CD14-positive monocyte (primary cell): ENCODE results near the gene RAMACL. TPM values are rescaled to one million over a fixed set of nuclear protein-coding genes. Genes with fewer than 3 reads are reported as not detected.
A peak's percentile ranks its signal among the peaks of the same experiment; 100 is the strongest.

ENCODE experiments used
- DNase-seq, 3 donors: peaks; one replicate each; pipeline ENCODE4 v3.0.0-alpha.2; 2011 to 2022
- H2AFZ ChIP-seq: 2 replicates; pipeline ENCODE4 v1.6.0; 2012; ENCODE audit warnings: mild to moderate bottlenecking, low read depth, low read length, inconsistent platforms; ENCODE audit not compliant: insufficient read depth, poor library complexity, severe bottlenecking
- H3K27ac ChIP-seq, 2 donors: 1 replicate in 1 of 2; 2 replicates in 1 of 2; pipeline ENCODE4 v1.5.1; 2012 to 2013; ENCODE audit warnings: low read length in 2 of 2, control low read depth in 1 of 2, inconsistent platforms in 1 of 2, low read depth in 1 of 2, mild to moderate bottlenecking in 1 of 2
- H3K27me3 ChIP-seq, 2 donors: one replicate each; pipeline versions ENCODE4 v1.6.0 to v1.6.1; 2011 to 2013; ENCODE audit warnings: low read length in 2 of 2; ENCODE audit not compliant: control insufficient read depth in 2 of 2, insufficient read depth in 2 of 2
- H3K36me3 ChIP-seq, 2 donors: replicated peaks in 1 of 2; 1 replicate in 1 of 2; 2 replicates in 1 of 2; pipeline versions ENCODE4 v1.5.1 to v1.6.1; 2012 to 2013; ENCODE audit warnings: low read length in 2 of 2, control low read depth in 1 of 2, inconsistent platforms in 1 of 2, mild to moderate bottlenecking in 1 of 2; ENCODE audit not compliant: insufficient read depth in 2 of 2, control insufficient read depth in 1 of 2
- H3K4me1 ChIP-seq, 2 donors: 1 replicate in 1 of 2; 2 replicates in 1 of 2; pipeline versions ENCODE4 v1.5.1 to v1.6.1; 2012 to 2013; ENCODE audit warnings: low read length in 2 of 2, control low read depth in 1 of 2, inconsistent platforms in 1 of 2, mild to moderate bottlenecking in 1 of 2, moderate library complexity in 1 of 2; ENCODE audit not compliant: insufficient read depth in 2 of 2, control insufficient read depth in 1 of 2
- H3K4me2 ChIP-seq: replicated peaks from 2 replicates; pipeline ENCODE3; 2012; ENCODE audit warnings: low read length, moderate library complexity, mild to moderate bottlenecking; ENCODE audit not compliant: poor library complexity, severe bottlenecking; ENCODE audit errors: extremely low read depth
- H3K4me3 ChIP-seq, 3 experiments: fragments of 200-600 bp in 1 of 3; sonication (generic) in 1 of 3; replicated peaks in 1 of 3; 1 replicate in 2 of 3; 2 replicates in 1 of 3; pipeline ENCODE4 v1.5.1; 2011 to 2013; ENCODE audit warnings: low read length in 3 of 3, mild to moderate bottlenecking in 3 of 3, control low read depth in 2 of 3, low read depth in 2 of 3, inconsistent platforms in 1 of 3, moderate library complexity in 1 of 3
- H3K79me2 ChIP-seq: 2 replicates; pipeline ENCODE4 v1.6.0; 2012; ENCODE audit warnings: mild to moderate bottlenecking, control low read depth, inconsistent platforms, low read length, moderate library complexity; ENCODE audit not compliant: insufficient read depth
- H3K9ac ChIP-seq: 2 replicates; pipeline ENCODE4 v1.6.0; 2017; ENCODE audit warnings: low read length, mild to moderate bottlenecking; ENCODE audit not compliant: insufficient read depth, poor library complexity, severe bottlenecking
- H3K9me3 ChIP-seq, 2 donors: replicated peaks in 1 of 2; 1 replicate in 1 of 2; 2 replicates in 1 of 2; pipeline versions ENCODE4 v1.5.1 to v1.6.1; 2012 to 2013; ENCODE audit warnings: low read length in 2 of 2, control low read depth in 1 of 2; ENCODE audit not compliant: control insufficient read depth in 1 of 2, insufficient read depth in 1 of 2
- H4K20me1 ChIP-seq: 2 replicates; pipeline ENCODE4 v1.6.0; 2012; ENCODE audit warnings: mild to moderate bottlenecking, low read length, control low read depth, moderate library complexity; ENCODE audit not compliant: insufficient read depth
- H3K27ac Mint-ChIP-seq, 7 donors: one replicate each; pipeline ENCODE4 v1.8.0; 2020; ENCODE audit warnings: mild to moderate bottlenecking in 7 of 7, mixed read lengths in 7 of 7, moderate library complexity in 6 of 7, inconsistent platforms in 2 of 7
- H3K27me3 Mint-ChIP-seq, 3 donors: one replicate each; pipeline ENCODE4 v1.8.0; 2021 to 2022; ENCODE audit warnings: low read depth in 3 of 3, mild to moderate bottlenecking in 3 of 3, mixed read lengths in 3 of 3, moderate library complexity in 3 of 3, inconsistent platforms in 1 of 3
- H3K36me3 Mint-ChIP-seq, 2 donors: one replicate each; pipeline ENCODE4 v1.8.0; 2020; ENCODE audit warnings: mixed read lengths in 2 of 2, inconsistent platforms in 1 of 2, mild to moderate bottlenecking in 1 of 2
- H3K4me1 Mint-ChIP-seq: one replicate; pipeline ENCODE4 v1.8.0; 2020; ENCODE audit warnings: mild to moderate bottlenecking, mixed read lengths
- H3K4me3 Mint-ChIP-seq, 2 donors: one replicate each; pipeline ENCODE4 v1.8.0; 2020; ENCODE audit warnings: mild to moderate bottlenecking in 2 of 2, mixed read lengths in 2 of 2, moderate library complexity in 1 of 2
- H3K9me3 Mint-ChIP-seq, 7 donors: one replicate each; pipeline ENCODE4 v1.8.0; 2020 to 2022; ENCODE audit warnings: mixed read lengths in 7 of 7, mild to moderate bottlenecking in 6 of 7, moderate library complexity in 6 of 7, inconsistent platforms in 2 of 7
- WGBS: methylation state at CpG from one replicate; pipeline ENCODE4 v1.1.5; 2013; ENCODE audit warnings: missing lambda C conversion rate; ENCODE audit not compliant: insufficient coverage; 5-methylcytosine and 5-hydroxymethylcytosine counted together
- intact Hi-C, 2 donors: fragments of 100-400 bp; cut with micrococcal nuclease; formaldehyde crosslinking; loops; one replicate each; pipeline versions ENCODE4 v1.15.0 to v1.15.1; 2023
- polyA plus RNA-seq, 3 donors: library from polyadenylated mRNA; depleted of rRNA in 1 of 3; unstranded in 2 of 3; stranded (reverse) in 1 of 3; fragments of 300-500 nt in 2 of 3; fragments of >200 nt in 1 of 3; fragmentation: Illumina TruSeq in 2 of 3; gene quantifications; 1 replicate in 2 of 3; 2 replicates in 1 of 3; pipeline ENCODE4 v1.2.3, GENCODE V29; 2012 to 2021
- TF ChIP-seq, protein P1 (sequence below): fragments of 200-600 bp; IDR thresholded peaks from one replicate; pipeline ENCODE4 v1.8.0; 2022; ENCODE audit warnings: antibody characterized with exemption, mild to moderate bottlenecking

Gene RAMACL
- polyA plus RNA-seq, 3 donors = 0.05 to 0.33 (median 0.11) TPM

DNA sequence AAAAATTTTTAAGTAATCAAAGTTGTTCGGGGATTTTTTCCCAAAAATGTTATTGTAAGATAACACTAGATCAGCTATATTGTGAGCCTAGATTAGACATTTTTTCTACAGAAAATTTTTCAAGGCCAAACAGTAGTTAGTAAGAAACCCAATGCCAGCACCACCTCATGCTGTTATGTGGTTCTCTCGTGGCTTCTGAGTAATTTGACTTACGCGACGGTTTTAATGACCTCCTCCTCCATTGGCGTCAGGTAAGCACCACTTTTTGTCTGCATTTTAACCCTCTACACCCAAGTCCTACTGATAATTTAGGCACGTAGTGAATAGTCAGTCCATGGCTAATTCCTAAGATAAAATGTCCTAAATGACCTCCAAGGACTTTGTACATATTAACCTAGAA, 30.9 kb upstream of the RAMACL start:
- TF ChIP-seq, protein P1, sequence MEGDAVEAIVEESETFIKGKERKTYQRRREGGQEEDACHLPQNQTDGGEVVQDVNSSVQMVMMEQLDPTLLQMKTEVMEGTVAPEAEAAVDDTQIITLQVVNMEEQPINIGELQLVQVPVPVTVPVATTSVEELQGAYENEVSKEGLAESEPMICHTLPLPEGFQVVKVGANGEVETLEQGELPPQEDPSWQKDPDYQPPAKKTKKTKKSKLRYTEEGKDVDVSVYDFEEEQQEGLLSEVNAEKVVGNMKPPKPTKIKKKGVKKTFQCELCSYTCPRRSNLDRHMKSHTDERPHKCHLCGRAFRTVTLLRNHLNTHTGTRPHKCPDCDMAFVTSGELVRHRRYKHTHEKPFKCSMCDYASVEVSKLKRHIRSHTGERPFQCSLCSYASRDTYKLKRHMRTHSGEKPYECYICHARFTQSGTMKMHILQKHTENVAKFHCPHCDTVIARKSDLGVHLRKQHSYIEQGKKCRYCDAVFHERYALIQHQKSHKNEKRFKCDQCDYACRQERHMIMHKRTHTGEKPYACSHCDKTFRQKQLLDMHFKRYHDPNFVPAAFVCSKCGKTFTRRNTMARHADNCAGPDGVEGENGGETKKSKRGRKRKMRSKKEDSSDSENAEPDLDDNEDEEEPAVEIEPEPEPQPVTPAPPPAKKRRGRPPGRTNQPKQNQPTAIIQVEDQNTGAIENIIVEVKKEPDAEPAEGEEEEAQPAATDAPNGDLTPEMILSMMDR = no peak
- Histone ChIP-seq H4K20me1 (no peaks in the 10 kb centered on the region), H3K4me1 (no peaks in the 10 kb centered on the region), H3K4me2 (no peak overlapping the region), H3K4me3 (no peak overlapping the region), H3K79me2 (no peaks in the 10 kb centered on the region), H3K9me3 (no peaks in the 10 kb centered on the region), H3K27ac (no peak overlapping the region), H3K36me3 (no peaks in the 10 kb centered on the region), H3K27me3 (no peaks in the 10 kb centered on the region), H3K9ac (no peak overlapping the region), H2AFZ (no peak overlapping the region)
- peaks cover 1 to 6% (median 4%) of the 10 kb centered on the region in 3 donors for H3K27me3 Mint-ChIP-seq
- H3K4me3 Mint-ChIP-seq = no peak overlapping the region
- no peaks in the 10 kb centered on the region for H3K4me1 Mint-ChIP-seq
- peaks cover 0 to 3% (median 0%) of the 10 kb centered on the region in 7 donors for H3K9me3 Mint-ChIP-seq
- intact Hi-C loops = no loop called here
- peaks cover 6 to 7% of the 10 kb centered on the region in 2 donors for H3K36me3 Mint-ChIP-seq
- no peak overlapping the region for H3K27ac Mint-ChIP-seq
- no peak for DNase-seq
- 85% methylated on average over 6 of the region's 7 CpGs for WGBS

DNA sequence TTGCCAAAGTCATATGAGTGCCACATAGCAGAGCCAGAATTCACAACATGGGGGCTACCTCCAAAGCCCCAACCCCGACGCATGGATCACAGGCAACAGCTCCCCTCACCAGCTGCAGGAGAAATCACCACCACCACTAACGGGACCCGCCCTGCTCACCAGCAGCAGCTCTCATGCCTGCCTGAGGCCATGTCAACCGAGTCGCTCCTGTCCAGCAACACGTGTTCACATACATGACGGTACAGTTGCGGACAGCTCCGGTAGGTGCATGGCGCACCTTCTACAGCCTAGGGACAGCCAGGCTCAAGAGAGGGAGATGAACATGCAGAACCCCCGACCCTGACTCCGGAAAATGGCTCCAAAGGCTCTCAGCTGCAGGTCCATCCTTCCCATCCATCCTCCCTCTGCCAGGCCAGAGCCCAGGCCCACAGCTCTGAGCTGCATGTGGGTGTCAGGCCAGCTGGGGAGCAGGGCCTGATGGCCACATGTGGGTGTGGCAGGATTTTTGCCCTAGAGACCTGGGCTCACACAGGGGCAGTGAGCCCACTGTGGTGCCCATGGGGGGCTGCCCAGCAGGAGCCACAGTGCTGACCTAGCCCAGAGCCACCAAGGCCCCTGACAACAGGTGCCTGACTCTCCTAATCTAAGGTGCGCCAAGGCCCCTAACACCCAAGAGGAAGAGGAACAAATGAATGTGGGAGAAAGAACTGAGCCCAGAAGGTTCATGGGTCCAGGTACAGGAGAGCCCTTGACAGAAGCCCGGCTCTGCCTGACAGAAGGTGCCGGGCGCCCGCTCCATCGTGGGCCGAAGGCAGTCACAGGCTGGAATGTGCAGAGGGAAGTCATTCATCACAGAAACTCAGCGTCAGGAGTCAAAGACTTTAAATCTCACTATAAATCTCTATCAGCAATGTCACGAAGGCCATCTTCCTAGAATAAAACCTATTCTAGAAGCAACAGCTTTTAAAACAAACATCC, 30.1 kb upstream of the RAMACL start:
- Histone ChIP-seq H4K20me1 (no peaks in the 10 kb centered on the region), H3K4me2 (no peak overlapping the region), H3K4me3 (no peak overlapping the region), H2AFZ (no peak overlapping the region), H3K27me3 (no peaks in the 10 kb centered on the region), H3K27ac (no peak overlapping the region), H3K36me3 (no peaks in the 10 kb centered on the region), H3K9me3 (no peaks in the 10 kb centered on the region), H3K9ac (no peak overlapping the region), H3K4me1 (no peaks in the 10 kb centered on the region), H3K79me2 (no peaks in the 10 kb centered on the region)
- no peak for DNase-seq
- Mint-ChIP-seq H3K36me3 (peaks cover 6 to 7% of the 10 kb centered on the region in 2 donors), H3K4me3 (no peak overlapping the region), H3K4me1 (no peaks in the 10 kb centered on the region), H3K27ac (peak overlapping the region in 2 of 7 donors; percentile 10 to 54), H3K27me3 (peaks cover 1 to 6% (median 1%) of the 10 kb centered on the region in 3 donors), H3K9me3 (peaks cover 0 to 3% (median 0%) of the 10 kb centered on the region in 7 donors)
- TF ChIP-seq, protein P1 = no peak
- 91% methylated on average over 20 of the region's 22 CpGs for WGBS
- intact Hi-C loops = no loop called here
